A673 (cell line): ENCODE data around the gene TRNAU1AP. TPM values are rescaled to one million over a fixed set of nuclear protein-coding genes. Genes with fewer than 3 reads are reported as not detected.
A peak's percentile ranks its signal among the peaks of the same experiment; 100 is the strongest.

ENCODE experiments used
- BruUV-seq: library from RNA; stranded (reverse); fragments of 400-500 nt; replicated peaks from 2 replicates; lab custom pipeline; 2021; lab: Mats Ljungman, UMichigan
- CTCF ChIA-PET: fragments of 300-600 bp; sonication (Branson Sonifier 250); formaldehyde crosslinking; loops from one replicate; lab custom pipeline; 2022; ENCODE audit warnings: antibody characterized with exemption; lab: Charles Lee
- POLR2A ChIA-PET: fragments of 300-600 bp; sonication (Branson Sonifier 250); formaldehyde crosslinking; loops from one replicate; lab custom pipeline; 2022; ENCODE audit warnings: antibody characterized with exemption; ENCODE audit not compliant: low non-redundant PET; lab: Charles Lee
- DNase-seq: peaks from one replicate; pipeline ENCODE4 v3.0.0-alpha.2; 2015; ENCODE audit warnings: low spot score
- H3K27ac ChIP-seq: fragments of 200-600 bp; sonication (generic); 2 replicates; pipeline ENCODE4 v1.5.1; 2016; ENCODE audit warnings: mixed run types, low read depth, mild to moderate bottlenecking, mixed read lengths, antibody characterized with exemption, low read length; ENCODE audit not compliant: poor library complexity, severe bottlenecking
- H3K27me3 ChIP-seq: fragments of 200-600 bp; sonication (generic); replicated peaks from 2 replicates; pipeline ENCODE4 v1.6.1; 2017; ENCODE audit warnings: mixed run types, low read depth, mild to moderate bottlenecking, mixed read lengths, antibody characterized with exemption, low read length; ENCODE audit not compliant: insufficient read depth, poor library complexity
- H3K36me3 ChIP-seq: fragments of 200-600 bp; sonication (generic); 2 replicates; pipeline ENCODE4 v1.6.1; 2016; ENCODE audit warnings: mixed run types, mild to moderate bottlenecking, mixed read lengths, antibody characterized with exemption, low read length; ENCODE audit not compliant: insufficient read depth, poor library complexity, severe bottlenecking
- H3K4me1 ChIP-seq: fragments of 200-600 bp; sonication (generic); 2 replicates; pipeline ENCODE4 v1.6.1; 2017; ENCODE audit warnings: mixed run types, mild to moderate bottlenecking, mixed read lengths, antibody characterized with exemption, low read length; ENCODE audit not compliant: insufficient read depth, poor library complexity, severe bottlenecking
- H3K4me3 ChIP-seq: fragments of 200-600 bp; sonication (generic); 2 replicates; pipeline ENCODE4 v1.5.1; 2016; ENCODE audit warnings: low read depth, mixed run types, mild to moderate bottlenecking, mixed read lengths, low read length; ENCODE audit not compliant: poor library complexity, severe bottlenecking
- H3K9me3 ChIP-seq: fragments of 200-600 bp; sonication (generic); 2 replicates; pipeline ENCODE4 v1.6.1; 2016; ENCODE audit warnings: mixed run types, low read depth, mild to moderate bottlenecking, mixed read lengths, antibody characterized with exemption, low read length; ENCODE audit not compliant: poor library complexity, severe bottlenecking
- EZH2 ChIP-seq: fragments of 200-600 bp; sonication (generic); IDR thresholded peaks from 2 replicates; pipeline ENCODE4 v1.6.1; 2017; ENCODE audit warnings: borderline replicate concordance, low read depth, mild to moderate bottlenecking, mixed read lengths, antibody characterized with exemption, low read length; ENCODE audit not compliant: poor library complexity, severe bottlenecking
- intact Hi-C: fragments of 100-400 bp; cut with micrococcal nuclease; formaldehyde crosslinking; loops from one replicate; pipeline ENCODE4 v1.10.0; 2022; ENCODE audit not compliant: unreplicated experiment
- total RNA-seq: library from RNA; stranded (reverse); gene quantifications from 2 replicates; pipeline ENCODE4 v1.2.3, GENCODE V29; 2021
- TF ChIP-seq, protein P1 (sequence below): fragments of 300-800, 200-600 bp; sonication (generic); conservative IDR thresholded peaks from 2 replicates; pipeline ENCODE4 v1.5.1; 2017; ENCODE audit warnings: low read depth, mild to moderate bottlenecking, antibody characterized with exemption, low read length, moderate library complexity, mixed read lengths

TRNAU1AP gene
- total RNA-seq, 1 experiment from 2014 or later: 33.8 TPM

DNA sequence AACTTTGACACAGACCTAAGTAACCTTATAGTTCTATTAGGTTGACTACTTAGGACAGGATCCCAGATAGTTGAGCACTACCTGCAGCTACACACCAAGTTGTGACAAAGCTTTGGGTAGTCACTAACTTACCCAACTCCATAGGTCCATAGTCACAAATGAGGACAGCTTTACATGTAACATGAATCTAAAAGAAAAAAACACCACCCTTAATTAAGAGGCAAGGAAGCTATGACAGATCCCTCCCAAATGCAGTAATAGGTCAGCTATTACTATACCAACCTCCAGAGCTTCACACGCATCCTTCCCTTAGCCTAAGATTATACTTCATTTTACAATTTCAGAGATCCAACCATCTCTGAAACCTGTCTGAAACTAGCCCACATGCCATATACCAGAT, 26.5 kb downstream of the TRNAU1AP start:
- BruUV-seq: no TSS peak
- Histone ChIP-seq H3K36me3 (peaks cover 40% of the 10 kb centered on the region), H3K27me3 (no peaks in the 10 kb centered on the region), H3K4me1 (peaks cover 13% of the 10 kb centered on the region), H3K27ac (peak overlapping the region; percentile 3), H3K9me3 (no peaks in the 10 kb centered on the region), H3K4me3 (peak overlapping the region; percentile 75)
- CTCF ChIA-PET: no interaction called here
- TF ChIP-seq EZH2: no peak
- TF ChIP-seq, protein P1, sequence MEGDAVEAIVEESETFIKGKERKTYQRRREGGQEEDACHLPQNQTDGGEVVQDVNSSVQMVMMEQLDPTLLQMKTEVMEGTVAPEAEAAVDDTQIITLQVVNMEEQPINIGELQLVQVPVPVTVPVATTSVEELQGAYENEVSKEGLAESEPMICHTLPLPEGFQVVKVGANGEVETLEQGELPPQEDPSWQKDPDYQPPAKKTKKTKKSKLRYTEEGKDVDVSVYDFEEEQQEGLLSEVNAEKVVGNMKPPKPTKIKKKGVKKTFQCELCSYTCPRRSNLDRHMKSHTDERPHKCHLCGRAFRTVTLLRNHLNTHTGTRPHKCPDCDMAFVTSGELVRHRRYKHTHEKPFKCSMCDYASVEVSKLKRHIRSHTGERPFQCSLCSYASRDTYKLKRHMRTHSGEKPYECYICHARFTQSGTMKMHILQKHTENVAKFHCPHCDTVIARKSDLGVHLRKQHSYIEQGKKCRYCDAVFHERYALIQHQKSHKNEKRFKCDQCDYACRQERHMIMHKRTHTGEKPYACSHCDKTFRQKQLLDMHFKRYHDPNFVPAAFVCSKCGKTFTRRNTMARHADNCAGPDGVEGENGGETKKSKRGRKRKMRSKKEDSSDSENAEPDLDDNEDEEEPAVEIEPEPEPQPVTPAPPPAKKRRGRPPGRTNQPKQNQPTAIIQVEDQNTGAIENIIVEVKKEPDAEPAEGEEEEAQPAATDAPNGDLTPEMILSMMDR: no peak
- no peak for DNase-seq
- POLR2A ChIA-PET: interaction anchor here (0.5 to 0.7 kb wide), 2 partner anchors 69 to 74 kb away, joined by 3 to 12 read pairs; partner anchors contain the start of gene RCC1
- intact Hi-C loops: no loop called here

- intact Hi-C loops: loop anchor here (5.0 kb wide), 1 partner anchor 64 kb away; no protein-coding TSS in a partner anchor
- Histone ChIP-seq H3K4me3 (peak overlapping the region; percentile 75), H3K4me1 (peaks cover 13% of the 10 kb centered on the region), H3K9me3 (no peaks in the 10 kb centered on the region), H3K27me3 (no peaks in the 10 kb centered on the region), H3K36me3 (peaks cover 40% of the 10 kb centered on the region), H3K27ac (peak overlapping the region; percentile 81)
- peak; percentile 58 for DNase-seq
- POLR2A ChIA-PET: interaction anchor here (0.6 to 1.6 kb wide), 8 partner anchors 14 to 331 kb away, joined by 3 to 19 read pairs (median 4); partner anchors contain the start of gene TAF12
- CTCF ChIA-PET: interaction anchor here (1.0 to 1.8 kb wide), 2 partner anchors 22 to 63 kb away, joined by 3 to 8 read pairs; no protein-coding TSS in a partner anchor
- BruUV-seq: TSS peak; percentile 58
- TF ChIP-seq, protein P1: peak; percentile 37
- no peak for TF ChIP-seq EZH2
Measured at GRCh38 chr1:28580722-28581530, 28.0 kb downstream of the TRNAU1AP start.

DNA sequence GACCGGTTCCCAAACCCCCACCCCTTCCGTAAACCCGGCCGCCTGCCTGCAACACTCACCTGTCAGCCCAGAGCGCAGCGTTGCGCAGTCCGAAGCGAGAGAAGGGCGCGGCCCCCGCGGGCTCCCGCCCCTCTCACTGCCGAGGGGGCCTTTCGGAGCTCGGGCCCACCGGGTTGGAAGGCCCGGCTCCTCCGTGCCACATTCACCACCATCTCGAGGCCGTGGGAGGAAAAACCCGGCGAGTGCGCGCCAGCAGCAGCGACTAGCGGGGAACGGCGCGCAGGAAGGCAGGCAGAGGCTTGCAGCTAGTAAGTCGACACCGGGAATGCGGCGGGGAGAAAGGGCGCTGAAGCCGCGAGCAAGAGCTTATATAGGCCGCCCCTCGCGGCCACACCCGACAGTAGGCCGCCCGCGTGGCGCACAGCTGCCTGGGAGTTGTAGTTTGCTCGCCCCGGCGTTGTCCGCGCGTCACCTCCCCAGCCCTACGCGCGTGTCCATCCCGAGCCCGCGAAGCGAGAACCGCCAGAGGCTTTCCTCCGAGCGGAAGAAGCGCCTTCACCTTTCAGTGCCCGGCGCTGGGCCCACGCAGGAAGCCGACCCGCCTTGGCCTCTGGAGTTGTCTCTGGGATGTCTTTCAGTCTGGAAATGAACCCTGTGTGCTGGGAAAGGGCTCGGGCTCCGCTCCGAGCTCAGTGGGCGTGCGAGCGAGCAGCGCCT, 28.8 kb downstream of the TRNAU1AP start:
- peak; percentile 97 for DNase-seq
- H3K4me3 ChIP-seq: peak overlapping the region; percentile 75
- CTCF ChIA-PET: interaction anchor here (0.6 to 1.8 kb wide), 3 partner anchors 21 to 297 kb away, joined by 3 to 8 read pairs (median 3); no protein-coding TSS in a partner anchor
- POLR2A ChIA-PET: interaction anchor here (0.5 to 1.6 kb wide), 13 partner anchors 11 to 477 kb away, joined by 3 to 19 read pairs (median 4); partner anchors contain the start of gene TAF12
- H3K9me3 ChIP-seq: no peaks in the 10 kb centered on the region
- BruUV-seq: no TSS peak
- TF ChIP-seq, protein P1: 0 out of 2 replicates have a peak, but pooled peaks have one; percentile 0
- TF ChIP-seq EZH2: no peak
- peaks cover 40% of the 10 kb centered on the region for H3K36me3 ChIP-seq
- intact Hi-C loops: loop anchor here (5.0 kb wide), 1 partner anchor 64 kb away; no protein-coding TSS in a partner anchor
- H3K27me3 ChIP-seq: no peaks in the 10 kb centered on the region
- peaks cover 13% of the 10 kb centered on the region for H3K4me1 ChIP-seq
- H3K27ac ChIP-seq: peak overlapping the region; percentile 81
